Transverse colon (tissue), 4 donors: ENCODE measurements around the gene CTNNBIP1. TPM values are rescaled to one million over a fixed set of nuclear protein-coding genes. Genes with fewer than 3 reads are reported as not detected.
A peak's percentile ranks its signal among the peaks of the same experiment; 100 is the strongest.

Experiments
- DNase-seq: peaks from one replicate; pipeline ENCODE4 v3.0.0-alpha.2; 2019
- H3K27ac ChIP-seq, 4 donors: fragments of 200-600 bp; sonication (generic); 2 replicates each; pipeline ENCODE4 v1.5.1; 2016 to 2018; ENCODE audit warnings: inconsistent platforms in 4 of 4
- H3K27me3 ChIP-seq: fragments of 200-600 bp; sonication (generic); 2 replicates; pipeline ENCODE4 v1.5.1; 2017; ENCODE audit warnings: inconsistent platforms
- H3K36me3 ChIP-seq, 4 donors: fragments of 200-600 bp; sonication (generic); 2 replicates each; pipeline ENCODE4 v1.5.1; 2017 to 2019; ENCODE audit warnings: inconsistent platforms in 4 of 4
- H3K4me1 ChIP-seq, 4 donors: fragments of 200-600 bp; sonication (generic); 2 replicates each; pipeline ENCODE4 v1.5.1; 2017 to 2020; ENCODE audit warnings: inconsistent platforms in 4 of 4
- H3K4me3 ChIP-seq, 4 donors: fragments of 200-600 bp; sonication (generic); 1 replicate in 1 of 4; 2 replicates in 3 of 4; pipeline versions ENCODE4 v1.5.1 to v1.6.1; 2017 to 2019; ENCODE audit warnings: inconsistent platforms in 4 of 4
- H3K9me3 ChIP-seq, 2 donors: fragments of 200-600 bp; sonication (generic); 2 replicates each; pipeline ENCODE4 v1.5.1; 2017 to 2019; ENCODE audit warnings: inconsistent platforms in 2 of 2
- EP300 ChIP-seq: sonication (generic); formaldehyde crosslinking; IDR thresholded peaks from one replicate; pipeline ENCODE4 v1.6.1; 2017; ENCODE audit warnings: antibody characterized with exemption, low read depth
- POLR2A ChIP-seq: fragments of 450-650 bp; IDR thresholded peaks from one replicate; pipeline ENCODE4 v1.6.1; 2016; ENCODE audit warnings: antibody characterized with exemption, mild to moderate bottlenecking, moderate library complexity
- POLR2AphosphoS5 ChIP-seq, 3 donors: sonication (generic); formaldehyde crosslinking; IDR thresholded peaks; one replicate each; pipeline ENCODE4 v1.6.1; 2016; ENCODE audit warnings: antibody characterized with exemption in 3 of 3
- WGBS, 2 donors: methylation state at CpG; one replicate each; pipeline ENCODE4 v1.1.5; 2018; ENCODE audit warnings: low coverage in 1 of 2; 5-methylcytosine and 5-hydroxymethylcytosine counted together
- in situ Hi-C, 4 donors: fragments of 200-750 bp; cut with MboI; loops; one replicate each; pipeline versions ENCODE4 v1.15.0 to v1.15.1; 2017; ENCODE audit warnings: low sequenced_read_pairs in 3 of 4, low pct_ligation_motif_present in 1 of 4, low pct_unique_long_range_greater_than_20kb in 1 of 4
- intact Hi-C: fragments of 100-400 bp; cut with DNase I; formaldehyde crosslinking; loops from one replicate; pipeline ENCODE4 v1.15.1; 2023; ENCODE audit warnings: low total_unique reads
- total RNA-seq, 4 donors: library from RNA; depleted of rRNA; stranded (reverse); fragments of >200 nt; gene quantifications; one replicate each; pipeline ENCODE4 v1.1.0, GENCODE V29; 2016
- TF ChIP-seq, protein P1 (sequence below), 5 experiments: fragments of 200-600 bp in 3 of 5; fragments of 450-650 bp in 2 of 5; sonication (generic) in 3 of 5; IDR thresholded peaks; 1 replicate in 2 of 5; 2 replicates in 3 of 5; pipeline ENCODE4 v1.5.1; 2016 to 2017; ENCODE audit warnings: antibody characterized with exemption in 5 of 5, inconsistent platforms in 3 of 5, mild to moderate bottlenecking in 2 of 5, moderate library complexity in 1 of 5

CTNNBIP1 gene
- total RNA-seq, 4 donors from 2014 or later = 7.9 to 24.4 (median 15.7) TPM

DNA sequence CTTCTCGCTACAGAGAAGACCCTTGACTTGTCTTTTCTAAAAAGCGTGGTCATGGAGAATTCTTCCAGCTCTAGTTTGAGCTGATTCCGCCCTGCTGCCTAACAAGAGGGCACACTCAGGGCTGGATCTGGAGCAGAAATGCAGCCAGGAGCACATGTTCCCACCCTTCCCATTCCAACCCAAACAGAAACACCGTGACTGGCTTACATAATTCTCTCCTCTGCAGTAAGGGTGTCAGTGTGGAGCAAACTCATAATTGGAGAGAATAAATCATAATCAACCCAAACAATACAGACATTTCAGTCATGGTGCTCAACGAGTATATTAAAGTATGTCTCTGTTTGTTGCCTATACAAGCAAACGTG, 34.5 kb downstream of the CTNNBIP1 start:
- no peak overlapping the region for H3K27ac ChIP-seq
- WGBS, 2 donors = 67 to 75% methylated on average over 2 to 6 of the region's 6 CpGs
- no peaks in the 10 kb centered on the region for H3K9me3 ChIP-seq
- H3K27me3 ChIP-seq = no peaks in the 10 kb centered on the region
- TF ChIP-seq POLR2A (no peak), POLR2AphosphoS5 (IDR thresholded peaks at IDR 0.05) (no peak), EP300 (no peak)
- TF ChIP-seq, protein P1, sequence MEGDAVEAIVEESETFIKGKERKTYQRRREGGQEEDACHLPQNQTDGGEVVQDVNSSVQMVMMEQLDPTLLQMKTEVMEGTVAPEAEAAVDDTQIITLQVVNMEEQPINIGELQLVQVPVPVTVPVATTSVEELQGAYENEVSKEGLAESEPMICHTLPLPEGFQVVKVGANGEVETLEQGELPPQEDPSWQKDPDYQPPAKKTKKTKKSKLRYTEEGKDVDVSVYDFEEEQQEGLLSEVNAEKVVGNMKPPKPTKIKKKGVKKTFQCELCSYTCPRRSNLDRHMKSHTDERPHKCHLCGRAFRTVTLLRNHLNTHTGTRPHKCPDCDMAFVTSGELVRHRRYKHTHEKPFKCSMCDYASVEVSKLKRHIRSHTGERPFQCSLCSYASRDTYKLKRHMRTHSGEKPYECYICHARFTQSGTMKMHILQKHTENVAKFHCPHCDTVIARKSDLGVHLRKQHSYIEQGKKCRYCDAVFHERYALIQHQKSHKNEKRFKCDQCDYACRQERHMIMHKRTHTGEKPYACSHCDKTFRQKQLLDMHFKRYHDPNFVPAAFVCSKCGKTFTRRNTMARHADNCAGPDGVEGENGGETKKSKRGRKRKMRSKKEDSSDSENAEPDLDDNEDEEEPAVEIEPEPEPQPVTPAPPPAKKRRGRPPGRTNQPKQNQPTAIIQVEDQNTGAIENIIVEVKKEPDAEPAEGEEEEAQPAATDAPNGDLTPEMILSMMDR (IDR thresholded peaks at IDR 0.05) = no peak
- no peak for DNase-seq
- no peaks in the 10 kb centered on the region for H3K36me3 ChIP-seq
- in situ Hi-C loops = loop anchor here in 3 of 4 donors (10.0 kb wide), 2 partner anchors 69 to 149 kb away; partner anchors contain the start of genes LZIC (in 1 of the 3) and NMNAT1 (in 1 of the 3)
- intact Hi-C loops = loop anchor here (2.0 to 10.0 kb wide), 2 partner anchors 67 to 459 kb away; partner anchors contain the start of genes LZIC and NMNAT1
- no peak overlapping the region for H3K4me3 ChIP-seq
- H3K4me1 ChIP-seq = peaks cover 0 to 21% (median 6%) of the 10 kb centered on the region in 4 donors

DNA sequence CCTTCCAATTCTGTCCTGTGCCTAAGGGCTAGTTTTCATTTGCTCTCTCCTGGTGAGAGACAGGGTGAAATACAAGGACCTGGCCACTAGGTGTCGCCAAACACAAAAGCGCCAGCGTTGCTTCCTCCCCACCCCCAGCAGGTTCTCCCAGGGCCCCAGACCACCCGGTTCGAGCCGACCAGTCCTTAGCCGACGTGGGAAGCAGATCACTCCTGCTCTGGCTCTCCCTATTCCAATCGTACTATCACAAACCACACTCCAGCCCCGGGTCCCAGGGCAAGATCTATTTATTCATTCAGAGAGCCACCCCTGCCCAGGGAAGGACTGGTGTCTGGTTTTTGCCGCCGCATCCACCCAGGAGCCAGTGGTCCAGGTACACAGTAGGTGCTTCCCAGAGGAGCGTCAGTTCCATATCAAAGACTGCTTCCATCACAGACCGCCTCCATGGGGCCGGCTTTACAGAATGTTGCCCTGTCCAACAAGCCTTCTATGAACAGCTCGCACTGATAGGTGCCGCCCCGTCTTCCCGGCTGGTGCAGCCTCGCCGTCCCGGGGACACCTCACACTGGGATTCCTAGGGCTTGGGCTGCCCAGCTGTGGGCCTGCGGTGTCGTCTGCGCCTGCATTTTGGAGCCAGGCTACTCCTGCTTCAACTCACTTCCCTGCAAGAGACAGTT, 35.0 kb downstream of the CTNNBIP1 start:
- DNase-seq = peak; percentile 75
- Histone ChIP-seq H3K4me3 (no peak overlapping the region), H3K27ac (peak overlapping the region in 2 of 4 donors; percentile 23 to 31), H3K27me3 (no peaks in the 10 kb centered on the region), H3K36me3 (no peaks in the 10 kb centered on the region), H3K4me1 (peaks cover 0 to 21% (median 6%) of the 10 kb centered on the region in 4 donors), H3K9me3 (no peaks in the 10 kb centered on the region)
- 31% methylated on average over 21 of the region's 25 CpGs; no CpG with 5 or more reads in 1 of the 2 donors for WGBS, 2 donors
- no peak for TF ChIP-seq EP300
- no peak for TF ChIP-seq POLR2AphosphoS5 (IDR thresholded peaks at IDR 0.05)
- TF ChIP-seq POLR2A = no peak
- TF ChIP-seq, protein P1 (IDR thresholded peaks at IDR 0.05) = peak; percentile 93 to 97 (median 95)
- in situ Hi-C loops = loop anchor here in 3 of 4 donors (10.0 kb wide), 2 partner anchors 70 to 150 kb away; partner anchors contain the start of genes LZIC (in 1 of the 3) and NMNAT1 (in 1 of the 3)
- intact Hi-C loops = loop anchor here (2.0 to 10.0 kb wide), 2 partner anchors 68 to 460 kb away; partner anchors contain the start of genes LZIC and NMNAT1

DNA sequence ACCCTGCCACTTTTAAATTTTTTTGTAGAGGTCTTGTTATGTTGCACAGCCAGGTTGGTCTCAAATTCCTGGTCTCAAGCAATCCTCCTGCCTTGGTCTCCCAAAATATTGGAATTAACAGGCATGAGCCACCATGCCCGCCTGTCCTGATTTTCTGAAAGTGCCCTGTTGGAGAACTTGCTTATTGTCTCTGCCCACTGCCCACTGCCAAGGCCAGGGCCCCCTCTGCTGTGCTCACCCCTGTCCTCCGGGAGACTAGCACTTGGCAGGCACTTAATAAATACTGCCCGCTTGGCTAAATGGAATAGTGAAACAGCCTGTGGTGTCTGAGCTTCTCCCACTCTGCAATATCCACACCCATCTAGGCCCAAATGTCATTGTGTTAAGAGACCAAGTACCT, 35.7 kb downstream of the CTNNBIP1 start:
- Histone ChIP-seq H3K27me3 (no peaks in the 10 kb centered on the region), H3K4me3 (no peak overlapping the region), H3K36me3 (no peaks in the 10 kb centered on the region), H3K9me3 (no peaks in the 10 kb centered on the region), H3K4me1 (peaks cover 0 to 21% (median 6%) of the 10 kb centered on the region in 4 donors), H3K27ac (no peak overlapping the region)
- 71% methylated on average over 3 of the region's 3 CpGs; no CpG with 5 or more reads in 1 of the 2 donors for WGBS, 2 donors
- TF ChIP-seq, protein P1 (IDR thresholded peaks at IDR 0.05) = no peak
- TF ChIP-seq POLR2A (no peak), POLR2AphosphoS5 (IDR thresholded peaks at IDR 0.05) (no peak), EP300 (no peak)
- in situ Hi-C loops = loop anchor here in 3 of 4 donors (10.0 kb wide), 2 partner anchors 70 to 150 kb away; partner anchors contain the start of genes LZIC (in 1 of the 3) and NMNAT1 (in 1 of the 3)
- DNase-seq = no peak
- intact Hi-C loops = loop anchor here (2.0 to 10.0 kb wide), 2 partner anchors 68 to 460 kb away; partner anchors contain the start of genes LZIC and NMNAT1

DNA sequence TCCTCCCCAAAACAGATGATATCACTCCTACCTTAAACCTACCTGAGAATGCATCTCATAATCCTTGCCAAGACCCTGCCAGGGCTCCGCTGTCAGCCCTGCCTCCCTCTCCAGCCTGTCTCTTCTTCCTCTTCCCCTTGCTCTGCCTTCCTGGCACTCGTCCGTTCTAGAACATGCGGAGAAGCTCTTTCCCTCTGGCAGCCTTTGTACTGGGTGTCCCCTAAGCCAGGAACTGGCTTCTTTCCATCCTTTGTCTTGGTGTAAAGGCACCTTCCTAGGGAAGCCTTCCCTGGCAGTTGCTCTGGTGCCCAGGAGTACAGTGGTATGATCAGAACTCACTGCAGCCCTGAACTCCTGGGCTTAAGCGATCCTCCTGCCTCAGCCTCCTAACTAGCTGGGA, 36.1 kb downstream of the CTNNBIP1 start:
- 85 to 100% methylated on average over 1 to 5 of the region's 5 CpGs for WGBS, 2 donors
- H3K27me3 ChIP-seq = no peaks in the 10 kb centered on the region
- intact Hi-C loops (loop anchor here (2.0 to 10.0 kb wide), 2 partner anchors 69 to 461 kb away; partner anchors contain the start of genes LZIC and NMNAT1), in situ Hi-C loops (loop anchor here in 3 of 4 donors (10.0 kb wide), 2 partner anchors 71 to 151 kb away; partner anchors contain the start of genes LZIC (in 1 of the 3) and NMNAT1 (in 1 of the 3))
- TF ChIP-seq POLR2A (no peak), POLR2AphosphoS5 (IDR thresholded peaks at IDR 0.05) (no peak), EP300 (no peak)
- TF ChIP-seq, protein P1 (IDR thresholded peaks at IDR 0.05) = no peak
- H3K4me3 ChIP-seq = no peak overlapping the region
- no peak for DNase-seq
- no peaks in the 10 kb centered on the region for H3K36me3 ChIP-seq
- no peaks in the 10 kb centered on the region for H3K9me3 ChIP-seq
- H3K27ac ChIP-seq = no peak overlapping the region
- peaks cover 0 to 21% (median 6%) of the 10 kb centered on the region in 4 donors for H3K4me1 ChIP-seq
